ENCODE data around the gene PPP4R4. TPM values are rescaled to one million over a fixed set of nuclear protein-coding genes. Genes with fewer than 3 reads are reported as not detected.

Gene PPP4R4
- total RNA-seq, 1 donor from 2014 or later, result 12.8 TPM

DNA sequence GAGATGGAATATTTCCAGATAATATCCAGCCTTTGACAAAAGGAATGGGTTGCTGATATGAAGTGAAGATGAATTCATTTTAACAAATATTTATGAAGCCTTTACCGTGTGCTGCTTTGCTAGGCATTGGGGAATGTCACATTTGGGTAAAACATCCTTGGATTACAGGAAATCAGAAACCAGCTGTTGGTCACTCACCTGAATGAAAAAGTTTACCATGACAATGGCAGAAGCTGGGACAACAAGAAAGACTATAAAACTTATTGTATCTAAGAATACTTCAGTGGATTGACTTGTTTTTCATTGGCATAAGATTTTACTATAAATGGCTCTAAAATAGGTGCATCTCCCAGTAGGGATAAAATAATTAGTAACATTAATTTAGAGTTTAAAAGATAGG lies 19.7 kb downstream of the PPP4R4 start:
- DNase-seq (ENCODE audit: low spot score, unreplicated experiment), result no peak
- Mint-ChIP-seq H3K36me3 (ENCODE audit: insufficient read depth) (peaks cover 18% of the 10 kb centered on the region), H3K9me3 (ENCODE audit: low read depth) (peaks cover 20% of the 10 kb centered on the region), H3K4me3 (ENCODE audit: low read depth) (no peak overlapping the region), H3K27ac (no peak overlapping the region), H3K27me3 (no peaks in the 10 kb centered on the region), H3K4me1 (ENCODE audit: low read depth) (peaks cover 2% of the 10 kb centered on the region)
- TF ChIP-seq, protein P1, sequence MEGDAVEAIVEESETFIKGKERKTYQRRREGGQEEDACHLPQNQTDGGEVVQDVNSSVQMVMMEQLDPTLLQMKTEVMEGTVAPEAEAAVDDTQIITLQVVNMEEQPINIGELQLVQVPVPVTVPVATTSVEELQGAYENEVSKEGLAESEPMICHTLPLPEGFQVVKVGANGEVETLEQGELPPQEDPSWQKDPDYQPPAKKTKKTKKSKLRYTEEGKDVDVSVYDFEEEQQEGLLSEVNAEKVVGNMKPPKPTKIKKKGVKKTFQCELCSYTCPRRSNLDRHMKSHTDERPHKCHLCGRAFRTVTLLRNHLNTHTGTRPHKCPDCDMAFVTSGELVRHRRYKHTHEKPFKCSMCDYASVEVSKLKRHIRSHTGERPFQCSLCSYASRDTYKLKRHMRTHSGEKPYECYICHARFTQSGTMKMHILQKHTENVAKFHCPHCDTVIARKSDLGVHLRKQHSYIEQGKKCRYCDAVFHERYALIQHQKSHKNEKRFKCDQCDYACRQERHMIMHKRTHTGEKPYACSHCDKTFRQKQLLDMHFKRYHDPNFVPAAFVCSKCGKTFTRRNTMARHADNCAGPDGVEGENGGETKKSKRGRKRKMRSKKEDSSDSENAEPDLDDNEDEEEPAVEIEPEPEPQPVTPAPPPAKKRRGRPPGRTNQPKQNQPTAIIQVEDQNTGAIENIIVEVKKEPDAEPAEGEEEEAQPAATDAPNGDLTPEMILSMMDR (IDR thresholded peaks at IDR 0.05; ENCODE audit: unreplicated experiment), result no peak

DNA sequence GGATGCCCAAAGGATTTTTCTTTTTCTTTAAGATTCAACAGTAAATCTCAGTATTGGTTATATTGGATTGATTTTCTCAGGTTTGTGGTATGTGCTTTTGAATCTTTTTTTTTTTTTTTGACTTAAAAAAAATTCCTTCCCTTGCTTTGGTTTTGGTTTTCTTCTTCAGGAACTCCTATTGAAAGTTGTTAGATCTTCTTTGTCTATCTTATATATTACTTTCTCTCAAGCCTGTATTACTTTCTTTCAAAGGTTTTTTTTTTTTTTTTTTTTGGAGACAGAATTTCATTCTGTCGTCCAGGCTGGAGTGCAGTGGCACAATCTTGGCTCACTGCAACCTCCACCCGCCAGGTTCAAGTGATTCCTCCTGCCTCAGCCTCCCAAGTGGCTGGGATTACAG lies 21.9 kb downstream of the PPP4R4 start:
- TF ChIP-seq, protein P1 (IDR thresholded peaks at IDR 0.05; ENCODE audit: unreplicated experiment), result no peak
- H3K9me3 Mint-ChIP-seq (ENCODE audit: low read depth), result peaks cover 35% of the 10 kb centered on the region
- H3K27me3 Mint-ChIP-seq, result no peaks in the 10 kb centered on the region
- no peak for DNase-seq (ENCODE audit: low spot score, unreplicated experiment)
- H3K27ac Mint-ChIP-seq, result no peak overlapping the region
- no peak overlapping the region for H3K4me3 Mint-ChIP-seq (ENCODE audit: low read depth)
- H3K36me3 Mint-ChIP-seq (ENCODE audit: insufficient read depth), result peaks cover 28% of the 10 kb centered on the region
- H3K4me1 Mint-ChIP-seq (ENCODE audit: low read depth), result no peaks in the 10 kb centered on the region

DNA sequence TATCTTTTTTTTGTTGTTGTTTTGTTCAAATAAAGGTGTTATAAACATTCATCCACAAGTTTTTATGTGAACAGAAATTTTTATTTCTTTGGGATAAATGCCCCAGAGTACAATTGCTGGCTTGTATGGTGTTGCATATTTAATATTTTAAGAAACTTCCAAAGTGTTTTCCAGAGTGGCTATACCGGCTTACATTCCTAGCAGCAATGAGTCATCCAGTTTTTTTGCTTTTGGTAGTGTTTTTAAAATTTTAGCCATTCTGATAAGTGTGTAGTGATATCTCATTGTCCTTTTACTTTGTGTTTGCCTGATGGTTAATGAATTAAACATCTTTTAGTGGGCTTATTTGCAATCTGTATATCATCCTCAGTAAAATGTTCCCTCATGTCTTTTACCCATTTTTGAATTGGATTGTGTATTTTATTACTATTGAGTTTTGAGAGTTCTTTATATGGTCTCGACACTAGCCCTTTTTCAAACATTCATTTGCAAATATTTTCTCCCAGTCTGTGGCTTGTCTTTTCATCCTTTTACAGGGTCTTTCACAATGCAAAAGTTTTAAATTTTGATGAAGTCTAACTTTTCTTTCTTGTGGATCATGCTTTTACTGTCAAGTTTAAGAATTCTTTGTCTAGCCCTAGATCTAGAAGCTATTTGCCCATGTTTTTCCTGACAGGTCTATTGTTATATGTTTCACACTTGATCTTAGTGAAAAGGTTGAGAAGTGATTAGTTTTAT lies 29.5 kb downstream of the PPP4R4 start:
- Mint-ChIP-seq H3K4me3 (ENCODE audit: low read depth) (no peak overlapping the region), H3K27me3 (no peaks in the 10 kb centered on the region), H3K9me3 (ENCODE audit: low read depth) (peaks cover 22% of the 10 kb centered on the region), H3K27ac (no peak overlapping the region), H3K36me3 (ENCODE audit: insufficient read depth) (peaks cover 14% of the 10 kb centered on the region), H3K4me1 (ENCODE audit: low read depth) (peaks cover 9% of the 10 kb centered on the region)
- no peak for DNase-seq (ENCODE audit: low spot score, unreplicated experiment)
- TF ChIP-seq, protein P1 (IDR thresholded peaks at IDR 0.05; ENCODE audit: unreplicated experiment), result no peak

DNA sequence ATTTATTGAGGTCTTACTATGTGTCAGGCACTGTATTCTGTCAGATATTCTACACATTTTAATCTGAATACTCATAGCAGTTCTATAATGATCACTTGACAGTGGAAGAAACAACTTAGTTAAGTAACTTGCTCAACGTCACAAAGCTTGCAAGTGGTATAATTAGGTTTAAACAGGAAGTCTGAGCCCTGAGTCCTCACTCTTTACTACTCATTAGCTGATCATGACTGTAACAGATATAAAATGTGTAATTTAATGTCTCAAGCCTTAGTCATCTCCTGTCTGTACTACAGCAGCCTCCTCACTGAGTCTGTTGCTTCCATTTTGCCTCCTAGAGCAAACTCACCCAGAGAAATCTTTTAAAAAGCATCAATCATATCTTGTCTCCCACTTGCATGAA lies 38.9 kb downstream of the PPP4R4 start:
- Mint-ChIP-seq H3K36me3 (ENCODE audit: insufficient read depth) (peaks cover 8% of the 10 kb centered on the region), H3K27ac (no peak overlapping the region)
- DNase-seq (ENCODE audit: low spot score, unreplicated experiment), result no peak

DNA sequence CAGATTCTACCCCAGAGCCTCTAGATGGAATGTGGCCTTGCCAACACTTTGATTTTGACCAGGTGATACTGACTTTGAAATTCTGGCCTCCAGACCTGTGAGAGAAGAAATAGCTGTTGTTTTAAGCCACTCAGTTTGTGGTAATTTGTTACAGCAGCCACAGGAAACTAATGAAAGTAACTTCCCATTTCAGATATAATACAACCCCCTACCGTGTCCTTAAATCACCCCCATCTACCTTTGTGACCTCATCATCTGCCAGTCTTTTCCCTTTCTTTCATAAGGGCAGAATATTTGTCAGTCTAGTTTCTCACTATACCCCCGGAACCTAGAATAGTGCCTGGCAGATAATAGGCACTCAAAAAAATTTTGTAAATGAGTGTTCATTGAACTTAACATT lies 39.6 kb downstream of the PPP4R4 start:
- TF ChIP-seq, protein P1 (IDR thresholded peaks at IDR 0.05; ENCODE audit: unreplicated experiment), result no peak
- peaks cover 10% of the 10 kb centered on the region for H3K36me3 Mint-ChIP-seq (ENCODE audit: insufficient read depth)
- no peak for DNase-seq (ENCODE audit: low spot score, unreplicated experiment)
- no peak overlapping the region for H3K4me3 Mint-ChIP-seq (ENCODE audit: low read depth)
- no peak overlapping the region for H3K27ac Mint-ChIP-seq
- peaks cover 16% of the 10 kb centered on the region for H3K4me1 Mint-ChIP-seq (ENCODE audit: low read depth)
- peaks cover 17% of the 10 kb centered on the region for H3K9me3 Mint-ChIP-seq (ENCODE audit: low read depth)
- H3K27me3 Mint-ChIP-seq, result no peaks in the 10 kb centered on the region

More for the DNA sequence above, 38.9 kb downstream of the PPP4R4 start:
- Mint-ChIP-seq H3K4me3 (ENCODE audit: low read depth) (no peak overlapping the region), H3K9me3 (ENCODE audit: low read depth) (peaks cover 13% of the 10 kb centered on the region), H3K27me3 (no peaks in the 10 kb centered on the region), H3K4me1 (ENCODE audit: low read depth) (peaks cover 18% of the 10 kb centered on the region)
- TF ChIP-seq, protein P1 (IDR thresholded peaks at IDR 0.05; ENCODE audit: unreplicated experiment), result no peak
